ENCODE results near the gene NECTIN2.

DNA sequence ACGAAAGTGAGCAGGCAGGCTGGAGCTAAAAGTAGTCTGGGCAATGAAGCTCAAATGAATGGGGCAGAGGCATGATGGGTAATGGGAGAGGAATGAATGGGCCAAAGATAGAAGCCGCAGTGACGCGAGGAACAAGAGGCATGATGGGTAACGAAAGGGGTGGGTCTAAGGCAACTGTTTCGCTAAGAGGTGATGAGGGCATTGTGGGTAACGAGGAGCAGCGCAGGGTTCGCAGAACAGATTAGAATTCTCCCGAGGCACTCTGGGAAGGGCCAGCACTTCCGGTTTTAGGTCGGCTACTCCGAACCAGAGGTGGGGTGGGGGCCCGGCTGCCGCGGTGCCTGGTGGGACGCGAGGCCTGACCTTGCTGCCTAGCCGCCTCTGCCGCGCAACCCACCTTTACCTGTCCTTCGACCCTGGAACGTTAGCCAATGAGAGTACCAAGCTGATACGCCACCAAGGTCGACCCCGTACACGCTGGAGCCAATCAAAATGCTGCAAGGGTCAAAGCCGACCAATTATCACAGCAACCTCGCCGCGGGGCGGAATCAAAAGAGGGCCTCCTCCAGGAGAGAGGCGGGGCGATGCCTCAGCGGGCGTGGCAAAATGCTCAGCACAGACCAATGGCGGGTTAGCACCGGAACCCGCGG is 44.4 kb downstream of the NECTIN2 start:
- TF ChIP-seq, protein P1, sequence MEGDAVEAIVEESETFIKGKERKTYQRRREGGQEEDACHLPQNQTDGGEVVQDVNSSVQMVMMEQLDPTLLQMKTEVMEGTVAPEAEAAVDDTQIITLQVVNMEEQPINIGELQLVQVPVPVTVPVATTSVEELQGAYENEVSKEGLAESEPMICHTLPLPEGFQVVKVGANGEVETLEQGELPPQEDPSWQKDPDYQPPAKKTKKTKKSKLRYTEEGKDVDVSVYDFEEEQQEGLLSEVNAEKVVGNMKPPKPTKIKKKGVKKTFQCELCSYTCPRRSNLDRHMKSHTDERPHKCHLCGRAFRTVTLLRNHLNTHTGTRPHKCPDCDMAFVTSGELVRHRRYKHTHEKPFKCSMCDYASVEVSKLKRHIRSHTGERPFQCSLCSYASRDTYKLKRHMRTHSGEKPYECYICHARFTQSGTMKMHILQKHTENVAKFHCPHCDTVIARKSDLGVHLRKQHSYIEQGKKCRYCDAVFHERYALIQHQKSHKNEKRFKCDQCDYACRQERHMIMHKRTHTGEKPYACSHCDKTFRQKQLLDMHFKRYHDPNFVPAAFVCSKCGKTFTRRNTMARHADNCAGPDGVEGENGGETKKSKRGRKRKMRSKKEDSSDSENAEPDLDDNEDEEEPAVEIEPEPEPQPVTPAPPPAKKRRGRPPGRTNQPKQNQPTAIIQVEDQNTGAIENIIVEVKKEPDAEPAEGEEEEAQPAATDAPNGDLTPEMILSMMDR (IDR thresholded peaks at IDR 0.05) = peak in 1 of 7 experiments; percentile 11
- TF ChIP-seq POLR2A (IDR thresholded peaks at IDR 0.05) (no peak), EP300 (IDR thresholded peaks at IDR 0.05) (no peak)

Measured in stomach (tissue), 4 donors.